CD4-positive, alpha-beta memory T cell (primary cell): ENCODE results near the gene ABI3BP. TPM values are rescaled to one million over a fixed set of nuclear protein-coding genes. Genes with fewer than 3 reads are reported as not detected.

Source experiments
- CTCF ChIA-PET: fragments of 350-600 bp; sonication (Branson Sonifier 250); formaldehyde crosslinking; loops from one replicate; lab custom pipeline; 2021; ENCODE audit warnings: inconsistent platforms; ENCODE audit not compliant: partially characterized antibody; lab: Charles Lee
- POLR2A ChIA-PET: fragments of 350-600 bp; sonication (Branson Sonifier 250); formaldehyde crosslinking; loops from one replicate; lab custom pipeline; 2021; ENCODE audit not compliant: partially characterized antibody; lab: Charles Lee
- DNase-seq, 5 donors: peaks; one replicate each; pipeline versions ENCODE4 v3.0.0 to v3.0.0-alpha.2; 2020 to 2022; ENCODE audit warnings: mixed read lengths in 1 of 5
- H3K27ac ChIP-seq: one replicate; pipeline ENCODE4 v1.7.0; 2013; ENCODE audit warnings: low read depth, low read length
- H3K27me3 ChIP-seq: 2 replicates; pipeline ENCODE4 v1.7.0; 2013; ENCODE audit warnings: mild to moderate bottlenecking, low read length, moderate library complexity; ENCODE audit not compliant: insufficient read depth
- H3K36me3 ChIP-seq: 2 replicates; pipeline ENCODE4 v1.7.0; 2013; ENCODE audit warnings: mild to moderate bottlenecking, low read length, moderate library complexity; ENCODE audit not compliant: insufficient read depth
- H3K4me1 ChIP-seq: 2 replicates; pipeline ENCODE4 v1.7.0; 2013; ENCODE audit warnings: mild to moderate bottlenecking, low read length, moderate library complexity; ENCODE audit not compliant: insufficient read depth
- H3K4me3 ChIP-seq, 2 donors: one replicate each; pipeline ENCODE4 v1.7.0; 2013; ENCODE audit warnings: low read length in 2 of 2, mild to moderate bottlenecking in 1 of 2
- H3K9me3 ChIP-seq, 2 donors: one replicate each; pipeline ENCODE4 v1.7.0; 2013; ENCODE audit warnings: low read length in 2 of 2, control low read depth in 1 of 2; ENCODE audit not compliant: control insufficient read depth in 1 of 2
- H3K27ac Mint-ChIP-seq, 7 donors: one replicate each; pipeline ENCODE4 v1.8.0; 2020 to 2021; ENCODE audit warnings: mixed read lengths in 7 of 7, mild to moderate bottlenecking in 6 of 7, inconsistent platforms in 3 of 7, moderate library complexity in 3 of 7
- H3K27me3 Mint-ChIP-seq, 2 donors: one replicate each; pipeline ENCODE4 v1.8.0; 2020 to 2021; ENCODE audit warnings: mixed read lengths in 2 of 2
- H3K36me3 Mint-ChIP-seq, 2 donors: one replicate each; pipeline ENCODE4 v1.8.0; 2020 to 2021; ENCODE audit warnings: mixed read lengths in 2 of 2, inconsistent platforms in 1 of 2, mild to moderate bottlenecking in 1 of 2
- H3K4me1 Mint-ChIP-seq, 4 donors: one replicate each; pipeline ENCODE4 v1.8.0; 2020 to 2021; ENCODE audit warnings: mixed read lengths in 4 of 4, mild to moderate bottlenecking in 1 of 4
- H3K4me3 Mint-ChIP-seq, 8 donors: one replicate each; pipeline ENCODE4 v1.8.0; 2020 to 2021; ENCODE audit warnings: mixed read lengths in 8 of 8, mild to moderate bottlenecking in 7 of 8, moderate library complexity in 6 of 8, inconsistent platforms in 3 of 8
- H3K9me3 Mint-ChIP-seq, 8 donors: one replicate each; pipeline ENCODE4 v1.8.0; 2020 to 2021; ENCODE audit warnings: mixed read lengths in 8 of 8, mild to moderate bottlenecking in 5 of 8, inconsistent platforms in 3 of 8, moderate library complexity in 1 of 8
- intact Hi-C: fragments of 100-400 bp; cut with micrococcal nuclease; formaldehyde crosslinking; loops from one replicate; pipeline ENCODE4 v1.15.1; 2023
- polyA plus RNA-seq, 2 donors: library from polyadenylated mRNA; unstranded; fragments of 300-500 nt; fragmentation: Illumina TruSeq; gene quantifications; one replicate each; pipeline ENCODE4 v1.2.3, GENCODE V29; 2021
- total RNA-seq, 2 experiments: library from RNA; stranded (reverse); gene quantifications; one replicate each; pipeline ENCODE4 v1.2.3, GENCODE V29; 2021

The ABI3BP gene
- total and polyA plus RNA-seq, 4 experiments from 2014 or later = not detected

GRCh38 chr3:100776746-100777145, 216.5 kb downstream of the ABI3BP start:
- Mint-ChIP-seq H3K27me3 (no peaks in the 10 kb centered on the region), H3K9me3 (no peaks in the 10 kb centered on the region), H3K4me3 (no peak overlapping the region), H3K36me3 (no peaks in the 10 kb centered on the region), H3K27ac (peak overlapping the region in 1 of 7 donors; percentile 17), H3K4me1 (no peaks in the 10 kb centered on the region)
- no peaks in the 10 kb centered on the region for H3K4me1 ChIP-seq
- H3K9me3 ChIP-seq = no peaks in the 10 kb centered on the region
- DNase-seq = peak in 1 of 5 donors; percentile 9
- CTCF ChIA-PET = interaction anchor here (1.3 kb wide), 1 partner anchor 10 kb away, joined by 3 read pairs; no protein-coding TSS in a partner anchor
- no peaks in the 10 kb centered on the region for H3K36me3 ChIP-seq
- no peaks in the 10 kb centered on the region for H3K27me3 ChIP-seq
- H3K27ac ChIP-seq = no peak overlapping the region
- POLR2A ChIA-PET = no interaction called here
- H3K4me3 ChIP-seq = no peak overlapping the region
- intact Hi-C loops = no loop called here

GRCh38 chr3:100776097-100776729, 217.0 kb downstream of the ABI3BP start:
- H3K9me3 Mint-ChIP-seq = no peaks in the 10 kb centered on the region
- H3K36me3 Mint-ChIP-seq = no peaks in the 10 kb centered on the region
- Histone ChIP-seq H3K4me1 (no peaks in the 10 kb centered on the region), H3K9me3 (no peaks in the 10 kb centered on the region), H3K27ac (no peak overlapping the region), H3K36me3 (no peaks in the 10 kb centered on the region), H3K27me3 (no peaks in the 10 kb centered on the region), H3K4me3 (no peak overlapping the region)
- no peak overlapping the region for H3K27ac Mint-ChIP-seq
- H3K4me3 Mint-ChIP-seq = no peak overlapping the region
- POLR2A ChIA-PET = no interaction called here
- H3K27me3 Mint-ChIP-seq = no peaks in the 10 kb centered on the region
- DNase-seq = peak in 1 of 5 donors; percentile 19
- CTCF ChIA-PET = interaction anchor here (1.3 kb wide), 1 partner anchor 9 kb away, joined by 3 read pairs; no protein-coding TSS in a partner anchor
- no peaks in the 10 kb centered on the region for H3K4me1 Mint-ChIP-seq
- intact Hi-C loops = no loop called here

- Histone ChIP-seq H3K36me3 (no peaks in the 10 kb centered on the region), H3K9me3 (no peaks in the 10 kb centered on the region), H3K4me3 (no peak overlapping the region), H3K27me3 (no peaks in the 10 kb centered on the region), H3K4me1 (no peaks in the 10 kb centered on the region), H3K27ac (no peak overlapping the region)
- H3K36me3 Mint-ChIP-seq = no peaks in the 10 kb centered on the region
- no peak for DNase-seq
- POLR2A ChIA-PET = no interaction called here
- H3K27me3 Mint-ChIP-seq = no peaks in the 10 kb centered on the region
- no peak overlapping the region for H3K4me3 Mint-ChIP-seq
- no peaks in the 10 kb centered on the region for H3K4me1 Mint-ChIP-seq
- CTCF ChIA-PET = interaction anchor here (1.3 kb wide), 1 partner anchor 8 kb away, joined by 3 read pairs; no protein-coding TSS in a partner anchor
- no peaks in the 10 kb centered on the region for H3K9me3 Mint-ChIP-seq
- intact Hi-C loops = no loop called here
- H3K27ac Mint-ChIP-seq = no peak overlapping the region
Measured at GRCh38 chr3:100775669-100776068, 217.6 kb downstream of the ABI3BP start.

- Mint-ChIP-seq H3K4me3 (no peak overlapping the region), H3K36me3 (no peaks in the 10 kb centered on the region), H3K27ac (no peak overlapping the region), H3K27me3 (no peaks in the 10 kb centered on the region), H3K4me1 (no peaks in the 10 kb centered on the region), H3K9me3 (no peaks in the 10 kb centered on the region)
- Histone ChIP-seq H3K27ac (no peak overlapping the region), H3K36me3 (no peaks in the 10 kb centered on the region), H3K4me3 (no peak overlapping the region), H3K27me3 (no peaks in the 10 kb centered on the region), H3K4me1 (no peaks in the 10 kb centered on the region), H3K9me3 (no peaks in the 10 kb centered on the region)
- CTCF ChIA-PET = no interaction called here
- POLR2A ChIA-PET = no interaction called here
- intact Hi-C loops = no loop called here
- no peak for DNase-seq
Measured at GRCh38 chr3:100775226-100775625, 218.0 kb downstream of the ABI3BP start.

- H3K4me3 ChIP-seq = no peak overlapping the region
- Mint-ChIP-seq H3K27me3 (no peaks in the 10 kb centered on the region), H3K27ac (peak overlapping the region in 1 of 7 donors; percentile 54), H3K9me3 (no peaks in the 10 kb centered on the region), H3K4me1 (peaks cover 0 to 4% (median under 1%) of the 10 kb centered on the region in 4 donors), H3K36me3 (no peaks in the 10 kb centered on the region), H3K4me3 (no peak overlapping the region)
- no peaks in the 10 kb centered on the region for H3K27me3 ChIP-seq
- intact Hi-C loops = no loop called here
- ChIA-PET POLR2A (no interaction called here), CTCF (interaction anchor here (1.0 kb wide), 1 partner anchor 8 kb away, joined by 4 read pairs; no protein-coding TSS in a partner anchor)
- no peaks in the 10 kb centered on the region for H3K4me1 ChIP-seq
- DNase-seq = no peak
- no peaks in the 10 kb centered on the region for H3K9me3 ChIP-seq
- H3K36me3 ChIP-seq = no peaks in the 10 kb centered on the region
- H3K27ac ChIP-seq = no peak overlapping the region
Measured at GRCh38 chr3:100769693-100770092, 223.5 kb downstream of the ABI3BP start.

- H3K4me3 ChIP-seq = no peak overlapping the region
- H3K36me3 ChIP-seq = no peaks in the 10 kb centered on the region
- Mint-ChIP-seq H3K9me3 (no peaks in the 10 kb centered on the region), H3K36me3 (no peaks in the 10 kb centered on the region), H3K27ac (no peak overlapping the region), H3K27me3 (no peaks in the 10 kb centered on the region), H3K4me1 (peaks cover 0 to 4% (median under 1%) of the 10 kb centered on the region in 4 donors), H3K4me3 (no peak overlapping the region)
- DNase-seq = no peak
- H3K9me3 ChIP-seq = no peaks in the 10 kb centered on the region
- CTCF ChIA-PET = no interaction called here
- no peaks in the 10 kb centered on the region for H3K4me1 ChIP-seq
- no peak overlapping the region for H3K27ac ChIP-seq
- intact Hi-C loops = no loop called here
- POLR2A ChIA-PET = no interaction called here
- no peaks in the 10 kb centered on the region for H3K27me3 ChIP-seq
Measured at GRCh38 chr3:100766069-100766468, 227.2 kb downstream of the ABI3BP start.

GRCh38 chr3:100765437-100765975, 227.7 kb downstream of the ABI3BP start:
- ChIA-PET POLR2A (no interaction called here), CTCF (no interaction called here)
- no peak overlapping the region for H3K4me3 Mint-ChIP-seq
- no peaks in the 10 kb centered on the region for H3K36me3 Mint-ChIP-seq
- no peaks in the 10 kb centered on the region for H3K27me3 ChIP-seq
- no peaks in the 10 kb centered on the region for H3K9me3 Mint-ChIP-seq
- H3K4me1 Mint-ChIP-seq = peaks cover 0 to 4% (median 2%) of the 10 kb centered on the region in 4 donors
- H3K4me3 ChIP-seq = no peak overlapping the region
- no peak overlapping the region for H3K27ac ChIP-seq
- no peaks in the 10 kb centered on the region for H3K9me3 ChIP-seq
- intact Hi-C loops = no loop called here
- H3K27me3 Mint-ChIP-seq = no peaks in the 10 kb centered on the region
- H3K36me3 ChIP-seq = no peaks in the 10 kb centered on the region
- no peaks in the 10 kb centered on the region for H3K4me1 ChIP-seq
- DNase-seq = no peak
- no peak overlapping the region for H3K27ac Mint-ChIP-seq
